ENCODE measurements around the gene UNC80.

Gene UNC80

GRCh38 chr2:210035679-210036078 is 264.0 kb downstream of the UNC80 start:
- DNase-seq: no peak

- DNase-seq: no peak
Measured at GRCh38 chr2:210038078-210038477, 266.4 kb downstream of the UNC80 start.

- DNase-seq: no peak
Measured at GRCh38 chr2:210046851-210047500, 275.3 kb downstream of the UNC80 start.
